ENCODE data around the gene SMIM17.

SMIM17 gene

DNA sequence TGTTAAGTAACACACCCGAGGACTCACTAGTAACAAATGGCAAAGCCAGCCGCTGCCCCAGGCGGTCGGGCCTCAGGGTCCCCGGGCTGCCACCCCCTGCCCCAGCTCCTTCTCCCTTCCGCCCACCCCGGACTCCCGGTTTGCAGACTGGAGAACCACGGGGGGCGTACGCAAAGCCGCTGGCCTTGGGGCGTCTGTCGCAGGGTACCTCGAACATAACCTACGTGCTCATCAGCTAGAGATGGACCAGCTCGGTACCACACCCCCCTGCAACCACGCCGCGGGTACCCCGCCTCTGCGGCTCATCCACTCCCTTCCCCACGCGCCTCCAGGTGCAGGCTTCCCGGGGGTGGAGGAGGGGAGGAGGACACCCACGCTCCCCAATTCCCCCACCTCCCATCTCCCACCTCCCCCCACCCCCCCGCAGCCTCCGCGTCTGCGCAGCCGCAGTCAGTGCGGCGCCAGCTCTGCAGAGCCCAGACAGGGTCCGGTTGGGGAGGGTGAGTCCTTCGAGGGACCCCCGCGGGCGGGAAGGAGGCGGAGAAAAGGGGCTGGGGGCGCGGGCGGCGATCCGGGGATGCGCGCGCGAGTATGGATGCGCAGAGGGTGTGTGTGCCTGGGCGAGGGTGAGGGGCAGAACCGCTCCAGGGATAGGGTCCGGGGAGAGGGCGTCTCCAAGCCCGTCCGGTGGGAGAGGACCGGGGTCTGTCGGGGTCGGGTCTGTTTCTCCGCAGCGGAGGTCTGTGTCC, at the start of gene SMIM17:
TSS of gene SMIM17 (plus strand) at position 449 of the 749 bp plus-strand sequence. CDS start 2,509 bp downstream, outside the sequence.
- DNase-seq = no peak

DNA sequence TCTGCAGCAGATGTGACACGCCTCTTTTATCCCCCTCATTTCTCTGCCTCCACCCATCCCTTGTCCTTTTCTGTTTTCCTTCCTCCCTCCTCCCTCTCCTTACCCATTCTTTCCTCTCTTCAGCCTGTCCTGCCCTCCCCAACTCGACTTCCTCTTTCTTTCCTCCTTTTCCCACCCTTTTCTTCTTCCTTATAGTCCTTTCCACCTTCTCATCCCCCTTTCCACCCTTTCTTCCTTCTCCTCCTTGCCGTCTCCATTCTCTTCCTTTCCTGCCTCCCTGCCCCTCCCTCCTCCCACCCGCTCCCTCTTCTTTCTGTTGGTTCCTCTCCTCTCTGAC, 48.5 kb upstream of the SMIM17 start:
- DNase-seq = no peak

DNA sequence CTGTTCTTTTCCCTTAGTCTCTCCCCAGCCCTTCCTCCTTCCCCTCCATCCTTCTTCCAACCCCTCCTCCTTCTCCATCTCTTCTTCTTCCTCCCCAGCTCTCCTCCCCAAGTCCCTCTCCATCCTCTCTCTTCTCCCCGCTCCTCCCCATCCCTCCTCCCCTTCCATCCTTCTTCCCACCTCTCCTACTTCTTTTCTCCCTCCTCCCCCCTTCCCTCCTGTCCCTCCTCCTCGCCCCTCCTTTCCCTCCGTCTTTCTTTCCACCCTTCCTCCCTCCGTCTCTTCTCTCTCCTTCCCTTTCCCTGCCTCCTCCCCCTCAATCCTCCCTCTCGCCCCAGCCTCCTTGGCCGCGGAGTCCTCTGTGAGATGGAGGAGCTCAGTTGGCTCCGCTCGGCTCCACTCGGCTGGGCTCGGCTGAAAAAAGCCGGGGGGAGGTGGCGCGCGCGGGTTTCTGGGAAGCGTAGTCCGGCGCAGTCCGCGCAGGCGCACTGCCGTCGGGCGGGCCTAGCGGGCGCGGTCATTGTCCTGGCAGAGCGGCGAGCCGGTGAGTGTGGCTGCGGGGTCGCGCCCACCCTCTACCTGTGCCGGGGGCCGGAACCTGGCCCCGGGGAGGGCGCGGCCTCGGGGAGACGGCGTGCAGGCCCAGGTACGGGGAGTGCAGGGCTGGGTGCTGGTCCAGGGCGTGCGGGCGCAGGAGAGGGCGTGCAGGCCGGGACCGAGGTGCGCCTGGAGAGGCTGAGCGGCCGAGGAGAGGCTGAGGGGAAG, 48.0 kb upstream of the SMIM17 start, which contains the start of gene ZNF71:
TSS of gene ZNF71 (plus strand) at position 520 of the 765 bp plus-strand sequence. CDS start 6,257 bp downstream, outside the sequence.
- DNase-seq = peak; percentile 88 to 90

DNA sequence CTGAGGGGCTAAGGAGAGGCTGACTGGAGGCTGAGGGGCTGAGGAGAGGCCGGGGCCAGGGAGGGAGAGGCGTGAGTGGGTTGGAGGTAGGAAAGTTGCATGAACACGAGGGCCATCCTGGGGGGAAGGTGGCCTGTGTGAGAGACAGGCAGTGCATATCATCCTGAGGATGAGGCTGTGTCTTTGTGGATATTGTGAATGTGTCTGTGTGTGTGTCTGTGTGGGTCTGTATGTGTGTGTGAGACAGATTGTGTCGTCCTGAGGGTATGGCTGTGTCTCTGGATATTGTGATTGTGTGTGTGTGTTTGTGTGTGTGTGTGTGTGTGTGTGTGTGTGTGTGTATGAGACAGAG, 47.4 kb upstream of the SMIM17 start:
- DNase-seq = no peak

DNA sequence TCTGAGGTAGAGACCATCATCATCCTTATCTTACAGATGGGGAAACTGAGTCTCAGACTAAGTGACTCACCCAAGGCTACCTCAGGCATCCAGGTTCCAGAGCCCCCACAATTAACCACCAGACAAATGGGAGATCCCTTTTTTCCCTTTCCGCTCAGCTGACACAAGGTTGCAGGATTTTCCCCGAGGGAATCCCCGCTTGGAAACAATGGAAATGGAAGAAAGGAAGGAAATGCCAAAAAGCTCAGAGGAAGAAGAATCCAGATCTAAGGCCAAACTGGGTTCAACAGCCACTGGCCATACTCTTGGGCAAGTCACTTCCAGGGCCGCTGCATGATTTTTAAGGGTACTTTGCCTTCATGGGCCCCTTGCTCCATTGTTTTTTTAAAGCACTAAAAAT, 46.3 kb upstream of the SMIM17 start:
- DNase-seq = no peak

DNA sequence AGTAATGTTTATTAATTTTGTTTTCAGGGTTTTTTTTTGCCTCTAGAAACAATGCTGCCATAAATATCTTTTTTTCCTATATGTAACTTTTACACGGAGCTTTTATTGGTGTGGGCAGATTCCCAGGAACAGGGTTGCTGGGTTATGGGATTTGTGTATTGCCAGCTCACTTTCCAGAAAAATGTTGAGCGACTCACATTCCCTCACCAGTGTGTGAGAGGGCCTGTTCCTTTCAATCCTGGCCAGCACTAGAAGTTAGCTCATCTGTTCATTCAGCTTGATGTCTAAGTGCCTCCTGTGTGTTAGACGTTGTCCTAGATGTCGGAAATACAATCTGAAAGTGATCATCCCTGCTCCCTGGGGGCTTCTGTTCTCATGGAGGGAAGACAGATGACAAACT, 45.3 kb upstream of the SMIM17 start:
- DNase-seq = no peak

DNA sequence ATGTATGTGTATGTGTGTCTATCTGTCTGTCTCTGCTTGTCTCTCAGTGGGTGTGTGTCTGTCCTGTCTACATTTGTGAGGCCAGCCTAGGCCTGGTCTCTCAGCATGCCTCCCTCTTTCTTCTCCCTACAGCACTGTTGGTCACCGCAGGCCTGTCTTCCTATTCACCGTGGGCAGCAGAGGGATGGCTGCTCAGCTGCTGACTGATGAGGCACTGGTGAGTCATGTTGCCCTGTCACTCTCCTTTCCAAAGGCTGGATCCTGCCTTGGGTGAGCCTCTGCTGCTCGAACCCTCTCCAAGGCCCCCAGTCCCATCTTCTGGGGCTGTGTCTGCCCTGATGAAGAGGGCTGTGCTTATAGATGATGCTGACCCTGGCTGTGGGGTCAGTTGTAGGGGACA, 41.6 kb upstream of the SMIM17 start:
- DNase-seq = no peak

DNA sequence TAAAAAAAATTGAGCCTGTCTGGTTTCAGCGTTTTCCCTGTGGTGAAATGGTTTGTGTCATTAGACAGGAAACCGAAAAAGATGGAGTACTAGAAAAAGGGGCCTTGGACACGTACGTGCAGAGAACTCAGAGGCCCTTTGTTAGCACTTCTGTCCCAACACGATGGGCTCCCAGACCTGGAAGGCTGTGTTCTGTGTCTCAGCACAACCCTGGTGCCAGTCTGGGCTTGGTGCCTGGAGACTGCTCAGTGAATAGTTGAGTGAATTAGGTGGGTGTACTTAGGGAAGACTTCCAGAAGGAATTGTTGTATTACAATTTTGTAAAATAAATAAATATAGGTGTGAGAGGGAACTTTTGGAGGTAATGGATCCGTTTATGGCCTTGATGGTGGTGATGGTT, 39.1 kb upstream of the SMIM17 start:
- DNase-seq = no peak

DNA sequence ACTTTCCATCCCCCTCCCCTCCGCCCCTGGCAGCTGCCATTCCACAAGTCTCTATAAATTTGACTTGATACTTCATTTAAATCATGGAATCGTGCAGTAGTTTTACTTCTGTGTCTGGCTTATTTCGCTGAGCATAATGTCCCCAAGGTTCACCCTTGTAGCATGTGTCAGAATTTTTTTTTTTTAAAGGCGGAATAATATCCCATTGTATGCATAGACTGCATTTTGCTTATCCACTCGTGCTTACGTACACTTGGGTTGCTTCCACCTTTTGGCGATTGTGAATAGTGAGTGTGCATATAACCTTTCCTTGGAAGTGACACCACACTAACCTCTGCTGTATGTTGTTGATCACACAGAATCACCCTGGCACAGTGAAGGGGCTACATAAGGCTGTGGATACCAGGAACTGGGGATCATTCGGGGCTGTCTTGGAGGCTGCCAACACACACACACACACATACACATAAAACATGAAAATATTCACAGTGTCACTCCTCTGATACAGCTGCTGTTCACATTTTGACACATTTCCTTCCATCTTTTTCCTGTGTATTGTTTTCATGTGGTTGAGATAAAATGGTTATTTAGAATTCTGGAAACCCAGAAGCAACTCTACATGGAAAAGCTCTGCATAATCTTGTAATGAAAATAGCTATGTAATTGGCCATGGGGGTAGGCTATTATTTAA, 34.5 kb upstream of the SMIM17 start:
- DNase-seq = no peak

DNA sequence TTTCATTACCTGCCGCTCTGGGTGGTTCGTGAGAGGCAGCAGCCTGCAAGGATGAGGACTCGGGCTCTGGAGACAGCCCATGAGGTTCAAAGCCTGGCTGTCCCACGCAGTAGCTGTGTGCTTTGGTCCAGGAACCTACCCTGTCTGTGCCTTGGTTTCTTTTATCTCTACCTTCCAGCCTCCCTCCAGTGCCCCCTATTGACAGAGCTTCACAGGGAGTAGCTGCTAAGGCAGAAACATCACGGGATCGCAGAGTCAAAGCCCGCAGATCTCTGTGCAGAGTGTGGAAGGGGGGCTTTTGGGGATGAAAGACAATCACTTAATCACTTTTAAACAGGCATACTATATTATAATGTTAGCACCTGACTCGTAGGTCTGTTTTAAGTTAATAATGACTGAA, 31.7 kb upstream of the SMIM17 start:
- no peak for DNase-seq

DNA sequence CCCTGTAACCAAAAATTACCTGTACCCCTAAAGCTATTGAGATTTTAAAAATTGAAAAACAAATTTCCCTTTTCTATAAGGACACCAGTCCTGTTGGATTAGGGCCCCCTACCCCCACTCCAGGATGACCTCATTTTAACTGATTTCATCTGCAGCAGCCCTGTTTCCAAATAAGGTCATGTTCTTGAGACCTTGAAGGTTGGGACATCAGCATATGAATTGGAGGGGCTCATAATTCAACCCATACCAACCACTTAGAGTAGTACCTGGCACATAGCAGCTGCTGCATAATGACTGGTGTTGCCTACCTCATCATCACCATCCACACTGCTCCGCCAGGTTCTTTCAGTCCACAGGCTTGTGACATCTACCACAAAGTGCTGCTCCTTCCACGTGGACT, 30.2 kb upstream of the SMIM17 start:
- DNase-seq = no peak

DNA sequence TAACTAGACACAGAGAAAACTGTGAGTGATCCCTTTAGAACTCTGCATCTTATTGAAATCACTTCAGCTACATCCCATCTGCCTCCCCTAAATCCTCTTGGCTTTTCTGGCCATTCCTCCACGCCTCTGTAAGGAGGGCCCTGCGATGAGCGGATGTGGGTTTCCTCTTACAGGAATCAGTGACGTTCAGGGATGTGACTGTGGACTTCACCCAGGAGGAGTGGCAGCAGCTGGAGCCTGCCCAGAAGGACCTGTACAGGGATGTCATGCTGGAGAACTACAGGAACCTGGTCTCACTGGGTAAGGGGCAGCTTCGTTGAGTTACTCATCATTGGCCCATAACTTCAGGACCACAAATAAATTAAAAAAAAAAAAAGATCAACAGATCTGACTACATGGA, 29.3 kb upstream of the SMIM17 start:
- DNase-seq = no peak

DNA sequence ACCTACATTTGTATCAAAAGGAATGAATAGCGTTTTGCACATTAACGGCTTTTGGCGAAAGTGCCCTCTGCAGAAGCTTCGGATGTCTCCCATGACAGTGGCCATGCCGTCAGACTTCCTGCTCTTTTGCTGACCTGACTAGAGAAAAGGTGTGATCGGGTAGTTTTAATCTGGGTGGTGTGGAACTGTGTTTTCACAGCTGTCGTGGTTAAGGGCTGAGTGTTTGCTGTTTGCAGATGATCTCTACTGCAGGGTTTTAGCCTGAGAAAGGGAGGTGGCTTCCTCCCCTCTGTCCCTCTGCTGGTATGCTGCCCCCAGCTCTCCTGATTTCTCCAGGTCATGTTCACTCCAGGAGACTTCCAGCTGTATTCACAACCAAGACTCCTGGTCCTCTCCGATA, 25.4 kb upstream of the SMIM17 start:
- DNase-seq = no peak

DNA sequence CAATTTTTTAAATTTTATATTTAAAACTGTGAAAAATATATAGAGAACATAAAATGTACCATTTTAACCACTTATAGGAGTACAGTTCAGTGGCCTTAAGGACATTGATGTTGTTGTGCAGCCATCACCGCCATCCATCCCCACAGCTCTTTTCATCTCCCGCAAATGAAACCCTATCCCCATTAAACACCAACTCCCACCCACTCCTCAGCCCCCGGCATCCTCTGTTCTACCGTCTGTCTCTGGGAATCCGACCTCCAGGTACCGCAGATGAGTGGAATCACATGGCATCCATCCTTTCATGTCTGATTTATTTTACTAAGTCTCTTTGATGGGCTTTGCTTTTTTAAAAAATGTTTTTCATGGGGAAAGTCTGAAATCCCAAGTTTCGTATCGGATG, 23.8 kb upstream of the SMIM17 start:
- no peak for DNase-seq

DNA sequence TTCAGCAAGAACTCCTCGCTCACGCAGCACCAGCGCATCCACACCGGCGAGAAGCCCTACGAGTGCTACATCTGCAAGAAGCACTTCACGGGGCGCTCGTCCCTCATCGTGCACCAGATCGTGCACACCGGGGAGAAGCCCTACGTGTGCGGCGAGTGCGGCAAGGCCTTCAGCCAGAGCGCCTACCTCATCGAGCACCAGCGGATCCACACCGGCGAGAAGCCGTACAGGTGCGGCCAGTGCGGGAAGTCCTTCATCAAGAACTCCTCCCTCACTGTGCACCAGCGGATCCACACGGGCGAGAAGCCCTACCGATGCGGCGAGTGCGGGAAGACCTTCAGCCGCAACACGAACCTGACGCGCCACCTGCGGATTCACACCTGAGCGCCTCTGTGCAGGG, 20.6 kb upstream of the SMIM17 start:
- DNase-seq = no peak

DNA sequence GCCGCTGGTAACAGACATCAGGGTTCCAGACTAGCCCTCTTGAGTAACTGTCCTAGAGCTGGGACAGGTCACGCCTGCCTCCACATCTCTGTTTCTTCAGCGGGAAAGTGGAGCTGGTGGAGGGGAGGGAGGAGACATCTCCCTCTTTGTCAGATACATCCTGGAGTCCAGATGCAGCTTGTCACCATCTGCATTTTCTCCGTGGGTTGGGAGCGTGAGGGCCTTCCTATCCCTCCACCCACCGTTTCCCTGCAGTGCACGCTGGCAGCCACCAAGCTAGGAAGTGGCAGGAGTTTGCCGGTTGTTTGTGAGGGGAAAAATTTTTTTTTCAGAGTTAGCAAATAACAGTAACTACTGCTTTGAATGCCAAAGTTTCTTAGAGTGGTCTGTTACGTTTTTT, 20.0 kb upstream of the SMIM17 start:
- no peak for DNase-seq

DNA sequence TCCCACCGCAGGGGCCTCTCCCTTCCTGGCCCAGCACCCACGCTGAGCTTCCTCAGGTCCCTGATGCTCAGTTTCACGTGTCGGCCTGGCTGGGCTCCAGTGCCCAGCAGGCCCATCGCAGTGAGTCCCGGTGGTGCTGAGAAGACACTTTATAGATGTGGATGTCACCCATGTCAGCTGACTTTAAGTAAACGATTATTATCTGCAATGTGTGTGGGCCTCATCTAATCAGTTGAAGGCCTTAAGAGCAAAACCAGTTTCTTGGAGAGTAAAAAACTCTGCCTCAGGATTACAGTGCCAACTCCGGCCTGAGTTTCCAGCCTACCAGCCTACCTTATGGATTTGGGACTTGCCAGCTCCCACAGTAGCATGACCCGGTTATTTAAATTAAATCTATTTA, 17.3 kb upstream of the SMIM17 start:
- no peak for DNase-seq

DNA sequence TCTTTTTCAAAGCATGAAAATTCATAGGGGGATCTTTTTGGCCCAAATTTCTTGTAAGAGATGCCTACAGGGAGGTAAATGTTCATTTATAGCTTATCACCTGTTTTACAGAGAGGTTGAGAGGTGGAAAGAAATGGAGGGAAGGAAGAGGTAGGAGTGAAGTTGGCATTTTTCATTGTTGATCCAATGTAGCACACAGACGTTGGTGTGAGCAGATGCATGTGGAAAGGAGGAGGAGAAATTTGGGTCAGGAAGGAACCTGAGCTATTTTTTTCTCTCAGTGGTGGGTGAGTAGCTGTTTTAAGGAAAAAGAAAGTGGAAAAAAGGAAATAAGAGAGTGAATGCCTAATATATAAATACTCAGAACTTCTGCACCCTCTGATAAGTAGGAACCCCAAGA, 9.9 kb upstream of the SMIM17 start:
- no peak for DNase-seq

DNA sequence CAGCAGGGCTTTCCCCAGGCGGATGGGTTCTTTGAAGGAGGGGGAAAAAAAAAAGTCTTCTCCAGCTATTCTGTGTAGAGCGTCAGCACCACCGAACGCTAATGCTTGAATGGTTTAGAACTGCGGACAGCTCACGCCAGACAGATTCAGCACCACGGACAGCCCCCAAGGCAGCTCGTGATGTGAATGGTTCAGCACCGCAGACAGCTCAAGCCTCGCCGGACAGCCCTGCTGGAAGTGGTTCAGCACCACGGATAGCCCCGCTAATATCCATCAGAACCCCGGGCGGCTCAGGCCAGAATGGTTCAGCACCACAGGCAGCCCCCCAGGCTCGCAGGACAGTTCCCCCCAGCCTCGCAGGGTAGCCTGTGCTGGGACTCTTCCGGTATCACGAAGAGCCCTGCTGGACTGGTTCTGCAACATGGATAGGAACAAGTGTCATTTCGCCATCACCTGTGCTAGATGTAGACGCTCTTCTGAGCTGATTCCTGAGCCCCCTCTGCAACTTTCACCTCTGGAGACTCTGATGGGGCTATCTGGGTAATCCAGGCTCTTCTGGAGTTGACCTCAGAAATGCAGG, 4.9 kb upstream of the SMIM17 start:
- peak in 1 of 2 donors; percentile 6 for DNase-seq

DNA sequence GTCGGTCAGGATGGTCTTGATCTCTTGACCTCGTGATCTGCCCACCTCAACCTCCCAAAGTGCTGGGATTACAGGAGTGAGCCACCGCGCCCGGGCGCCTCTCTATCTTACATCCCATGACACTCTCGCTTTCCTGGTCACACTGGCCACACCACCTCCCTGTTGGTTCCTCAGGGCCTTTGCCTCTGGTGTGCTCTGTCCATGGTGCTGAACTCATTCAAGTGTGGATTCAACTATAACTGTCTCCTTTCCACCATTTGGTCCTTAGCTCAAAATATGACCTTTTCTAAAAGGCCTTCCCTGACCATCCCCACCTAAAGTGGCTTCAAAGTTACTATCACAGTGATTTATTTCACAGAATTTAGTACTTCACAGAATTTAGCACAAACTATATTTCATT, 3.7 kb upstream of the SMIM17 start:
- no peak for DNase-seq

DNA sequence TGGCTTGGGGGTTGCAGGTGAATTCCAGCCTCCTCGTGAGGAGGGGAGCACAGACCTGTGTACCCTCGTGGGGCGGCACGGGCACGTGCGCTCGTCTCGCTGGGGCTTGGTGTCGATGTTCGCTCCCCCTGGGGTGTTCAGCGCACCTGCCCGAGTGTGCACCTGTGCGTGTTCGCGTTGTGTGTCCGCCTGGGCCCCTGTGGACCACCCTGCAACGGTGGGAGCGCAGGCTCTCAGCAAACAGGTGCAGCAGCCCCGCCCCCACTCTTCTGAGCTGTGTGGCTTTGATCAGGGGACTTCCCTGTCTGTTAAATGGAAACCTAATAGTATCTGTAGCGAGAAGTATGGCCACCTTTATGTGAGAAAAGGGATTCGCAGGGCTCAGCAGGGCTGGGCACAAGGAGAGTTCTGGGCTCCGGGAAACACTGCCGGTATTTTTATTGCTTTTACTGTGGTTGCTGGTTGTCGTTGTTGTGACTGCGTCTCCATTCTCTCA, 549 bp downstream of the SMIM17 start:
- no peak for DNase-seq

DNA sequence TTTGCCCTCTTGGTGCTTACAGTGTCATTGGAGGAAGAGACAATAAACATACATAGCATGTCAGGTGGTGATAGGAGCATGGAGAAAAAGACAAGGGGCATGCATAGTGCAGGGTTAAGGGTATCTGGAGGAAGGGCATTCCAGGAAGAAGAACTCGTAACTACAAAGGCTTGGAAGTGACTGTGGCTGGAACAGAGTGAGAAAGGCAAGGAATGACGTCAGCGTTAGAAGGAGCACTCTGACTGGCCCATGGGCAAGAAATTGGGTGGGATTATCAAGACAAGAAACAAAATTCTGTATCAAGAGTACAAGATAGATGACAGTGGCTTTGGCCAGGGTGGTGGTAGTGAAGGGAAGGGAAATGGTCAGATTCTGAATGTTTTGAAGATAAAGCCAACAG, 11.2 kb downstream of the SMIM17 start:
- no peak for DNase-seq

DNA sequence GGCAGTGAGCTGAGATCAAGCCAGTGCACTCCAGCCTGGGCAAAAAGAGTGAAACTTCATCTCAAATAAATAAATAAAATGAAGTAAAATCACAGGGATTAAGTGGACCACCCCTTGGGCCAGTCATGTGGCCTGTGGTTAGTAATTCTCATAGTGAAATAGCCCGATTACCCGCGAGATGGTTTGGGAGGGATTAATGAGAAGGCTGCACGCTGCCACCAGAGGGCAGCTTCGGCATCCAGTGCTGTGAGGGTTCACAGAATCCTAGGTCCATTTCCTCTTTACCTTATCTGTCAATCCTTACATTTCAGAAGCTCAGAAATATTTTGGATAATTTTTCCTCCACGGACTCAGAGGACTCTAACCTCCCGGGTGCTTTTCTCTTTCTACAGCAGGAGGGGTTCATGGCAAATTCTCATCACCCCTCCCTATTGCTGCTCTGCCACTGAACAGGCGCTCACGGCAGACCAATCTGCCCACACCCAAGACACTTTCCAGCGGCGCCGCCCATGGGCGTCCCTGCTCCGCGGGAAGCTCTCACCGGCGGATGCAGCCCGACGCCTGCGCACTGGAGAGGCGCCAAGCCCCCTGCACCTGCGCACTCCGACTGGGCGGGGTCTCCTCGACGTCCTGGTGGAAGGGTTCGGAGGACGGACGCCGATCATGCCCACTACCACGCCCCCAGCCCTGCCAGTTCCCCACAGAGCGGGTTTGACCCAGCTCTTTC, 17.6 kb downstream of the SMIM17 start:
- no peak for DNase-seq

Measured in CD4-positive, alpha-beta T cell treated with Interleukin-4 for 1 hour (primary cell).